ENCODE results near the gene FAM83C.
A peak's percentile ranks its signal among the peaks of the same experiment; 100 is the strongest.
"Not testable (repeated sequence)": the region's sequence is repeated elsewhere in the genome, so short reads cannot be mapped to it uniquely, and the experiment has no call there.

Gene FAM83C

GRCh38 chr20:35317416-35318210, 25.4 kb upstream of the FAM83C start:
- Histone ChIP-seq H3K4me1 (ENCODE audit: insufficient read depth, low read length) (peaks cover 27% of the 10 kb centered on the region), H3K27me3 (ENCODE audit: insufficient read depth, low read length) (no peaks in the 10 kb centered on the region), H3K9ac (ENCODE audit: low read depth, low read length) (no peak overlapping the region; the same call in 1 of the 2 replicates), H3K27ac (ENCODE audit: low read depth, low read length) (no peak overlapping the region), H3K9me3 (ENCODE audit: insufficient read depth, low read depth, low read length) (no peaks in the 10 kb centered on the region), H3K4me3 (ENCODE audit: low read length) (no peak overlapping the region), H3K36me3 (ENCODE audit: insufficient read depth, low read length) (no peaks in the 10 kb centered on the region)
- 89% methylated on average over 4 of the region's 5 CpGs for WGBS

DNA sequence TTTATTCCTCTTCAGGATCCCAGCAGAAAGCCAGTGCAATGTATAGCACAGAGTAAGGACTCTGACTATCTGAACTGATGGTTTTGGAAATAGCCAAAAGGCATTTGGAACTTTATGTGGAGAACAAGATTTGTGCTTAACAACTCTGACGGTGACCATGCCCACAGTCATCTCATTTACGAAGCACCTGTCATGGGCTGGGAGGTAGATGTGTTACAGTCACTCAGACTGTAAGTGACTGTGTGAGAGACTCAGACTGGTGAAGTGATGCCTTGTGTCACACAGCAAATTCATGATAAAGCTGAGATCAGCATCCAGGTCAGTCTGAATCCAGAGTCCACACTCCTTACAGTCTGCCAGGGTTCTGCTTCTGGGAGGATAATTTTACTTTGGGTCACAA, 23.9 kb upstream of the FAM83C start:
- Histone ChIP-seq H3K27me3 (ENCODE audit: insufficient read depth, low read length) (no peaks in the 10 kb centered on the region), H3K27ac (ENCODE audit: low read depth, low read length) (no peak overlapping the region), H3K4me1 (ENCODE audit: insufficient read depth, low read length) (peaks cover 42% of the 10 kb centered on the region), H3K36me3 (ENCODE audit: insufficient read depth, low read length) (no peaks in the 10 kb centered on the region), H3K9me3 (ENCODE audit: insufficient read depth, low read depth, low read length) (no peaks in the 10 kb centered on the region), H3K9ac (ENCODE audit: low read depth, low read length) (no peak overlapping the region), H3K4me3 (ENCODE audit: low read length) (no peak overlapping the region)
- 97% methylated on average over 2 of the region's 2 CpGs for WGBS

DNA sequence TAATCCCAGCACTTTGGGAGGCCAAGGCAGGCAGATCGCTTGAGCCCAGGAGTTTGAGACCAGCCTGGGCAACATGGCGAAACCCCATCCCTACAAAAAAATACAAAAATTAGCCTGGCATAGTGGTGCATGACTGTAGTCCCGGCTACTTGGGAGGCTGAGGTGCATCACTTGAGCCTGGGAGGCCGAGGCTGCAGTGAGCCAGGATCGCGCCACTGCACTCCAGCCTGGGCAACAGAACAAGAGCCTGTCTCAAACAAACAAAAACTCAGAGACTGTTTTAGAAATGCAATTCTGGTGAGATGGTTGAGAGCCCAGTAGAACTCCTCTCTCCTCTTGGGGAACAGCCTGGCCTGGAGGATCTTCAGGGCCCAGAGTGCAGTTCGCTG, 23.4 kb upstream of the FAM83C start:
- not testable (repeated sequence) for H3K9me3 ChIP-seq (ENCODE audit: insufficient read depth, low read depth, low read length); H3K27ac ChIP-seq (ENCODE audit: low read depth, low read length); H3K9ac ChIP-seq (ENCODE audit: low read depth, low read length); H3K36me3 ChIP-seq (ENCODE audit: insufficient read depth, low read length); H3K4me3 ChIP-seq (ENCODE audit: low read length); H3K27me3 ChIP-seq (ENCODE audit: insufficient read depth, low read length)
- H3K4me1 ChIP-seq (ENCODE audit: insufficient read depth, low read length): peaks cover 40% of the 10 kb centered on the region
- WGBS: 93% methylated on average over 7 of the region's 7 CpGs

- no peak overlapping the region for H3K27ac ChIP-seq (ENCODE audit: low read depth, low read length)
Measured at GRCh38 chr20:35314816-35315631, 22.8 kb upstream of the FAM83C start.

DNA sequence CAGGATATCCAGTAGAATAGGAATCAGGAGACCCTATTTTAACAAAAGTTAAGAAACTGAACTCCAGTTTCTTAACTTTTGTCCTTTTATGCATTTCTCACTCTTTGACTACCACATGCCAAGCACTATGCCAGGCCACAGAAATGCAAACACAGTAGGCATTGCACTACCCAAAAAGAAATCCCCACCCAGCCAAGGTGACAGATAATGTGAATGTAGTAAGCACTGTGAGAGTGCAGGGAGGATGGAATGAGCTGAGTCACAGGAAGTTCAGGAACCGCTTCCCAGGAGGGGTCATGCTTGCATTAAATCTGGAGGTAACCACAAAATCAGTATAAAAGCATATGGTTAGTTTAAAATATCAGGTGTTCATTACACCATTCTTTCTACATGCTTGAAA, 20.1 kb upstream of the FAM83C start:
- no peaks in the 10 kb centered on the region for H3K36me3 ChIP-seq (ENCODE audit: insufficient read depth, low read length)
- peaks cover 26% of the 10 kb centered on the region for H3K4me1 ChIP-seq (ENCODE audit: insufficient read depth, low read length)
- no peak overlapping the region for H3K4me3 ChIP-seq (ENCODE audit: low read length)
- H3K9me3 ChIP-seq (ENCODE audit: insufficient read depth, low read depth, low read length): no peaks in the 10 kb centered on the region
- 50% methylated on average over 1 of the region's 1 CpG for WGBS
- peak overlapping the region; percentile 58 for H3K27ac ChIP-seq (ENCODE audit: low read depth, low read length)
- H3K27me3 ChIP-seq (ENCODE audit: insufficient read depth, low read length): no peaks in the 10 kb centered on the region
- peak overlapping the region; percentile 7; the same call in 1 of the 2 replicates for H3K9ac ChIP-seq (ENCODE audit: low read depth, low read length)

More at GRCh38 chr20:35314816-35315631, 22.8 kb upstream of the FAM83C start:
- no peak overlapping the region for H3K9ac ChIP-seq (ENCODE audit: low read depth, low read length)
- H3K27me3 ChIP-seq (ENCODE audit: insufficient read depth, low read length): no peaks in the 10 kb centered on the region
- H3K4me3 ChIP-seq (ENCODE audit: low read length): no peak overlapping the region
- no peaks in the 10 kb centered on the region for H3K36me3 ChIP-seq (ENCODE audit: insufficient read depth, low read length)
- 79% methylated on average over 3 of the region's 3 CpGs for WGBS
- no peaks in the 10 kb centered on the region for H3K9me3 ChIP-seq (ENCODE audit: insufficient read depth, low read depth, low read length)
- H3K4me1 ChIP-seq (ENCODE audit: insufficient read depth, low read length): peaks cover 34% of the 10 kb centered on the region

- Histone ChIP-seq H3K27me3 (ENCODE audit: insufficient read depth, low read length) (no peaks in the 10 kb centered on the region), H3K4me3 (ENCODE audit: low read length) (no peak overlapping the region), H3K27ac (ENCODE audit: low read depth, low read length) (peak overlapping the region; percentile 58), H3K4me1 (ENCODE audit: insufficient read depth, low read length) (peaks cover 26% of the 10 kb centered on the region), H3K9me3 (ENCODE audit: insufficient read depth, low read depth, low read length) (no peaks in the 10 kb centered on the region), H3K36me3 (ENCODE audit: insufficient read depth, low read length) (no peaks in the 10 kb centered on the region), H3K9ac (ENCODE audit: low read depth, low read length) (no peak overlapping the region; the same call in 1 of the 2 replicates)
- WGBS: 92% methylated on average over 4 of the region's 5 CpGs
Measured at GRCh38 chr20:35311822-35312221, 19.6 kb upstream of the FAM83C start.

GRCh38 chr20:35311409-35311808, 19.2 kb upstream of the FAM83C start:
- Histone ChIP-seq H3K27me3 (ENCODE audit: insufficient read depth, low read length) (no peaks in the 10 kb centered on the region), H3K9me3 (ENCODE audit: insufficient read depth, low read depth, low read length) (no peaks in the 10 kb centered on the region), H3K27ac (ENCODE audit: low read depth, low read length) (peak overlapping the region; percentile 58), H3K4me1 (ENCODE audit: insufficient read depth, low read length) (peaks cover 26% of the 10 kb centered on the region), H3K36me3 (ENCODE audit: insufficient read depth, low read length) (no peaks in the 10 kb centered on the region), H3K4me3 (ENCODE audit: low read length) (no peak overlapping the region), H3K9ac (ENCODE audit: low read depth, low read length) (no peak overlapping the region)
- WGBS: 74% methylated on average over 2 of the region's 2 CpGs

DNA sequence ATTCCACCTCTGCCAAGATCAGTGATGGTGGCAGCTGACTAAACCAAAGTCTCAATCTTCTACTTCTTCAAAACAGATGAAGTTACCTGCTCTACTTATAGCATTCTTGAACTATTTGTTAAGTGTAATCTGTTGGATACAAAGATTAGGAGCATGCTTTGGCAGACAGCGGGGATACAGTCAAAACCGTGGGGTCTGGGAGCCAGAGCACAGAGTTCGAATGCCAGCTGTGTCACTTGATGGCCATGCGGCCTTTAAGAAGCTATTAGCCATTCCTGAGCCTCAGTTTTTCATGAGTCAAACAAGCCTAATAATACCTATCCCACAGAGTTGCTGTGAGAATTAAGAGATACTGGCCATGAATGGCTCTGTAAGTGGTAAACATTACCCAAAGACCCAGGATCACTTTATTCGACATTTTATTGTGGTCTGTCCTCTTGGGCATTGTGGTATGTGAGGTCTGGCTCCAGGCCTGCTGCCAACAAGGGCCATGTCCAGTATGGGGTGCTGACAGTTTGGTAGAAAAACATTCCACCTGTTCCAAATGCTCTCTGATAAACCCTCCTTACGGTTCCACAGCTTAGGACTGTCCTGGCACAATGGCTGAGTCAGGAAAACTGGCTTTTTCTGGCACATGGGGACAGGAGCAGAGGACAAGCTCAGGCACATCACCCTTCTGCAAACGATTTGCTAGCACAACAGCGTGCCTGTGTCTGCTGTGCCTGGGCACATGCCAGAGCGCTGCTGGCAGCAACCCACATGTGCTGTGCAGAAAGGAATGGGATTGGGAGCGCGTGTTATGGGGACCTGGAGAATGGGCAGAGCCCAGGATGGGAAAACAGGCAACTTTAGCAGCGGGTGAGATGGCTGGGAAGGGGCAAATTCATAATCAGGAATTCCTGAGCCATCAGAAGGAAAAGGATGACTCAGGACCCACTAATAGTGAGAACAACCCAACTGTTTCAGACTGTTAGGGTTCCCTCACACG, 15.7 kb upstream of the FAM83C start:
- WGBS: 93% methylated on average over 13 of the region's 13 CpGs
- H3K4me1 ChIP-seq (ENCODE audit: insufficient read depth, low read length): peaks cover 21% of the 10 kb centered on the region

GRCh38 chr20:35306931-35307517, 14.8 kb upstream of the FAM83C start:
- Histone ChIP-seq H3K9ac (ENCODE audit: low read depth, low read length) (no peak overlapping the region), H3K4me1 (ENCODE audit: insufficient read depth, low read length) (peaks cover 13% of the 10 kb centered on the region), H3K9me3 (ENCODE audit: insufficient read depth, low read depth, low read length) (no peaks in the 10 kb centered on the region), H3K36me3 (ENCODE audit: insufficient read depth, low read length) (0 out of 2 replicates have a peak, but pooled peaks cover 2% of the 10 kb centered on the region), H3K27ac (ENCODE audit: low read depth, low read length) (no peak overlapping the region; the same call in 1 of the 2 replicates), H3K27me3 (ENCODE audit: insufficient read depth, low read length) (no peaks in the 10 kb centered on the region), H3K4me3 (ENCODE audit: low read length) (no peak overlapping the region)
- 57% methylated on average over 4 of the region's 4 CpGs for WGBS

More for the DNA sequence above, 15.7 kb upstream of the FAM83C start:
- H3K36me3 ChIP-seq (ENCODE audit: insufficient read depth, low read length): 0 out of 2 replicates have a peak, but pooled peaks cover 2% of the 10 kb centered on the region
- H3K27me3 ChIP-seq (ENCODE audit: insufficient read depth, low read length): no peaks in the 10 kb centered on the region
- H3K9ac ChIP-seq (ENCODE audit: low read depth, low read length): no peak overlapping the region
- no peak overlapping the region for H3K27ac ChIP-seq (ENCODE audit: low read depth, low read length)
- H3K9me3 ChIP-seq (ENCODE audit: insufficient read depth, low read depth, low read length): no peaks in the 10 kb centered on the region
- no peak overlapping the region for H3K4me3 ChIP-seq (ENCODE audit: low read length)
